GM12865 (cell line): ENCODE results near the gene CDH6.

Source experiments
- DNase-seq: peaks from one replicate; pipeline ENCODE4 v3.0.0; 2010; ENCODE audit warnings: low read depth
- H3K4me3 ChIP-seq: 2 replicates; pipeline ENCODE4 v1.5.1; 2011; ENCODE audit warnings: mild to moderate bottlenecking, low read depth, low read length, control low read depth
- TF ChIP-seq, protein P1 (sequence below): IDR thresholded peaks from 2 replicates; pipeline ENCODE4 v1.5.1; 2011; ENCODE audit warnings: low read length, control low read depth, low read depth, inconsistent platforms; ENCODE audit not compliant: insufficient read depth; ENCODE audit errors: missing control alignments

Gene CDH6

DNA sequence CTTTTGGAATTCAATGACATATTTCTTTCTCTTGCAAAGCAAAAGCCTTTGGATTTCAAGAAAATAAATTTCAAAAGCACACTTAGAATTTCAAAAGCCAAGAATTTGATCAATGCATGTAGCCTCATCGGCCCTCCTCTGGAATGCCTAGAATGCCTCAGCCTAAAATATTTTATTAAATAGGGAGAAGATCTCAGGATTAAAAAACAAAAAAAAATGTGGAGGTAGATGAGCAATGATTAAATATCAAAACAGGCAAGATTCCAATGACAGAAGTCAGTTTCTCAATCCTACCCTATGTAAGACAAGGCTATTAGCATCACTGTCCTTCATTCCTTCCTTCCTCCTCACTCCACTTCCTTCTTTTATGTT is 169.0 kb downstream of the CDH6 start:
- H3K4me3 ChIP-seq = no peak overlapping the region
- DNase-seq = no peak
- TF ChIP-seq, protein P1, sequence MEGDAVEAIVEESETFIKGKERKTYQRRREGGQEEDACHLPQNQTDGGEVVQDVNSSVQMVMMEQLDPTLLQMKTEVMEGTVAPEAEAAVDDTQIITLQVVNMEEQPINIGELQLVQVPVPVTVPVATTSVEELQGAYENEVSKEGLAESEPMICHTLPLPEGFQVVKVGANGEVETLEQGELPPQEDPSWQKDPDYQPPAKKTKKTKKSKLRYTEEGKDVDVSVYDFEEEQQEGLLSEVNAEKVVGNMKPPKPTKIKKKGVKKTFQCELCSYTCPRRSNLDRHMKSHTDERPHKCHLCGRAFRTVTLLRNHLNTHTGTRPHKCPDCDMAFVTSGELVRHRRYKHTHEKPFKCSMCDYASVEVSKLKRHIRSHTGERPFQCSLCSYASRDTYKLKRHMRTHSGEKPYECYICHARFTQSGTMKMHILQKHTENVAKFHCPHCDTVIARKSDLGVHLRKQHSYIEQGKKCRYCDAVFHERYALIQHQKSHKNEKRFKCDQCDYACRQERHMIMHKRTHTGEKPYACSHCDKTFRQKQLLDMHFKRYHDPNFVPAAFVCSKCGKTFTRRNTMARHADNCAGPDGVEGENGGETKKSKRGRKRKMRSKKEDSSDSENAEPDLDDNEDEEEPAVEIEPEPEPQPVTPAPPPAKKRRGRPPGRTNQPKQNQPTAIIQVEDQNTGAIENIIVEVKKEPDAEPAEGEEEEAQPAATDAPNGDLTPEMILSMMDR = no peak

DNA sequence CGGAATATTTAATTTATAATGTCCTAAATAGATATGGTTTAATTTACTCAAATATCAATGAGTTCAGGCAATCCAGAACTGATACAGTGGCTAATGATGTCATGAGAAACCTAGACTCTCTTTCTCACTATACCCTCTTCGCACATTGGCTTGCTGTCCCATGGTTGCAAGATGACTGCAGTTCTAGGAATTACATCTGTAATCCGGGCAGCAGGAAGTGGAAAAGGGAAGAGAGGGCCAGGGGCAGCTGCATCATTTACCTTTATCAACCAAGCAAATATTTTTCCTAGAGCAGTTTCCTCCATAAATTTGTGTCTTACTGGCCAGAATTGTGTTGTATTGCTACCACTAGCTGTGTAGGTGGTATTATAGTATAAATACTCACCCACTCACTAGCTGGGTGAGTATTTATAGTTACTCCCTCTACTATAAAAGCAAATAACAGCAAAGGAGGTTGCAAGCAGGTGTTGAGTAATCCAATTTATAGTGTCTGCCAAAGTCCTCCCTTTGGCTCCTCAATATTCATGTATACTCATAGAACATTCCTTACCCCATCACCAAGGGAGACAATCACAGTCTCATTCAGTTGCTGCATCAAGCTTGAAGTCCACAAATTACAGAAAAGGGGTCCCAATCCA is 169.6 kb downstream of the CDH6 start:
- no peak for DNase-seq
- TF ChIP-seq, protein P1 = no peak
- no peak overlapping the region for H3K4me3 ChIP-seq

DNA sequence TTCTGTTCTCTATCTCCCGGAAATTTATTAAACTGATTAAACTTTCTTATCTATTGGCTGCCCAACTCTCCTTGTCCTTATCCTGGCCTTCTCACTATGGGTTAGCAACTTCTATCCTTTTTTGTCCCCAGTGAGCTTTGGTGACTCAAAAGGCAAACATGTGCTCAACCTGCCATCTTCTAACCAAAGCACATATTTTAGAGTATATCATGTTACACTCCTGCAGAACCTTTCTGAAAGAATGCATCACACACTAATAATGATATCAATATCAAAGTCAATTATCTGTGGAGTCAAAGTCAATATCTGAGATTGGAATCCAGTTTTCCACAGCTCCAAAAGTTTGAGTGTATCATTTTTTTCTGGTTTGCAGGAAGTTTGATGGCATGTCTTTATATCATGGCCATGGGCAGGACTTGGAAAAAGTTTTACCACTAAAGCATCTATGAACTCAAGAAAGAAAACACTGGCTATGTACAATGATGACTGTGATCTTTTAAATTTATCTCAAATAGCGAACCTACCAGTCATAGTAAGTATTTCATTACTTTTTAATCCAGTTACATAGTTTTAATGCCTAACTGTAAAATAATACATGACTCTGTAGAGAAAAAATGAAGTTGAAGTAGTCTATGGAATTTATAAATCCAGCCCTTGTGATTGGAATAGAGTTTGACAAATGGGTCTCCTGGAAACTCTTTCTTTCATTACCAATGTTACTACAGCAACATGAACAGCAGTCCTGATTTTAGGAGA is 171.6 kb downstream of the CDH6 start:
- TF ChIP-seq, protein P1 = no peak
- DNase-seq = no peak
- H3K4me3 ChIP-seq = no peak overlapping the region

DNA sequence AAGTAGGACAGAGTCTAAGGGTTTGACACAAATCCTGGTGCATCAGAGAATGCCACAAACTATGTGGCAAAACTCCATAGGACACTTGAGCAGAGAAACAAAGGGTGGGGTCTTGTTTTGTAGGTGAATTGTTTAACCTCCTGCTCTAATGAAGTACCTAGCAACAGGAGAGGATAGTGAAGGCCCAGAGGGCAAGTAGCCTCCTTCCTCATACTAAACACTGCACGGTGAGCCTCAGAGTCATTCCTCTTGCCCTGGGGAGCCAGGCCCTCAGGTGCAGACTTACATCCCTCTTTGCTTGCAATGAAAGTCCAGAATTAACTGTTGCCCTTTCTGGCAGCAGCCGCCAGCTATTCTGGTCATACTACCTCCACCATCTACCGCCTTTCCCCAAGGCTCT is 172.3 kb downstream of the CDH6 start:
- TF ChIP-seq, protein P1 = no peak
- DNase-seq = no peak
- H3K4me3 ChIP-seq = no peak overlapping the region

DNA sequence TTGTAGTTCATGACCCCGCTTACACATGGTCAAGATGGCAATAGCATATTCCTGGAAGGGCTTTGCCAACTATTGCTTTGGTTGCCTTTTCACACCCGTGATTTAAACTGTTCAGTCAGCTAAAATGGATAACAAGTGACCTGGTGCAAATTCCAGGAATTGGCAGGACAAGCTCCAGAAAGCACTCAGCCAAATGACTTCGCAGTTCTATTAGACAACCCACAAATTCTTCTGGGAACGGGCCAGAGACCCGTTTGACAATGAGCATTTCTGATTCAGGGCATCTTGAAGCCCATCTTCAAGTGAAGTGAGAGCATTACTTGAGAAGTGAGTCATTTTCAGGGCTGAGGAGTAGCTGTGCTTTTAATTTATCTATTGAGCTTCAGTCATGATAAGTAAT is 173.5 kb downstream of the CDH6 start:
- DNase-seq = no peak
- TF ChIP-seq, protein P1 = no peak
- no peak overlapping the region for H3K4me3 ChIP-seq

DNA sequence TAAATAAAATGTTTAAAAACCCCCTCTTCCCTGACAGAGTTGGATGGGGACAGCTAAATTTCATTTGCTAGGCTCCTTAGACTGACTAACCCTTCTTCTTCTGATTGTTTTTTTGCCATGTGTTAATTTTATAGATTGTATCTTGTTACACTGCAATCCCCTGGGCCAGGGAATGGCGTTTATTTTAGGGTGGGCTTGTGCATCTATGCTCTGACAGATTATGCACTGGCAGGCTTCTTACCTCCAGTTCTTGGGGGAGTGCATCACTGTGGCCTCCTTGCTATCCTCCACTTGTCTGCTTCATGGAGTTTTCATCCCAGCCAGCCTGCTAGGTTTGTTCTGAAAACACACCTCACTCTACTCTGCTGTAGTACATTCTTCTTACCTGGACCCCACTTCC is 178.6 kb downstream of the CDH6 start:
- TF ChIP-seq, protein P1 = no peak
- no peak for DNase-seq
- no peak overlapping the region for H3K4me3 ChIP-seq
